AML-193 (cell line): ENCODE results near the gene SNX25.
"Not testable (repeated sequence)": the region's sequence is repeated elsewhere in the genome, so short reads cannot be mapped to it uniquely, and the experiment has no call there.

Experiments used
- DNase-seq, 2 experiments: peaks; one replicate each; lab custom pipeline; 2025; lab: John Stamatoyannopoulos, UW

SNX25 gene

DNA sequence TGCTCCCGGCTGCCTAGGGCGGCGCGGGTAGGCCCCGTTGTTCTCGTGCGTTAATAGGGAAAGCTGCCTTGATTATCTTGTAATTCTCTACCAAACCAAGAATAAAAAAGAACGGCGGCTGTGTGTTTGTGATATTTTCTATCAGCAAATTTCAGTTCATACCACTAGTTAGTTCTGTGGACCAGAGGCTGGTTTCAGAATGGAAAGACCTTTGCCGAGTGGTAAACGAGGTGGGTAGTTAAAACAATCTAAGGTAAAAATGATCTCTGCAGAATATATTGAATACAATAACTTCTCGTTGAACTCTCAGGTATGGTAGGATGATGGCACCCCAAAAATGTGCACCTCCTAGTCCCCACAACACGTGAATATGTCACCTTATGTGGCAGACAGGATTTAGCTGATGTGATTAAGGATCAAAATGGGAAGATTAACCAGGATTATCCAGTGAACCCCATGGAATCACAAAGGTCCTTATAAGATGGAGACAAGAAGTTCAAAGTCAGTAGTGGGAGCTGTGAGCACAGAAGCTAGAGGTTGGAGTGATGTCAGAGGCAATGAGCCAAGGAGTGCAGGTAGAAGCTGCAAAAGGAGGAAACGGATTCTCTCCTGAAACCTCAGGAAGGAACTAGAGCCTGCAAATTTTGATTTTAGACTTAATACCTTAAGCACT is 5.0 kb upstream of the SNX25 start:
- no peak for DNase-seq

DNA sequence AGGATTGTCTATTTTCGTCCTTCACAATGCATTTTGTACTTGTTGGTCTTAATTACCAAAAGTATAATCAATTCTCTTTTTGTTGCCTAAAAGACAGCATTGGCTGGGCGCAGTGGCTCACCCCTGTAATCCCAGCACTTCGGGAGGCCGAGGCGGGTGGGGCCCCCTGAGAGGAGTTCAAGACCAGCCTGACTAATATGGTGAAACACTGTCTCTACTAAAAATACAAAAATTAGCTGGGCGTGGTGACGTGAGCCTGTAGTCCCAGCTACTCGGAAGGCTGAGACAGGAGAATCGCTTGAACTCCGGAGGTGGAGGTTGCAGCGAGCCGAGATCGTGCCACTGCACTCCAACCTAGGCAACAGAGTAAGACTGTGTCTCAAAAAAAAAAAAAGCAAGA is 4.3 kb upstream of the SNX25 start:
- DNase-seq = not testable (repeated sequence)

DNA sequence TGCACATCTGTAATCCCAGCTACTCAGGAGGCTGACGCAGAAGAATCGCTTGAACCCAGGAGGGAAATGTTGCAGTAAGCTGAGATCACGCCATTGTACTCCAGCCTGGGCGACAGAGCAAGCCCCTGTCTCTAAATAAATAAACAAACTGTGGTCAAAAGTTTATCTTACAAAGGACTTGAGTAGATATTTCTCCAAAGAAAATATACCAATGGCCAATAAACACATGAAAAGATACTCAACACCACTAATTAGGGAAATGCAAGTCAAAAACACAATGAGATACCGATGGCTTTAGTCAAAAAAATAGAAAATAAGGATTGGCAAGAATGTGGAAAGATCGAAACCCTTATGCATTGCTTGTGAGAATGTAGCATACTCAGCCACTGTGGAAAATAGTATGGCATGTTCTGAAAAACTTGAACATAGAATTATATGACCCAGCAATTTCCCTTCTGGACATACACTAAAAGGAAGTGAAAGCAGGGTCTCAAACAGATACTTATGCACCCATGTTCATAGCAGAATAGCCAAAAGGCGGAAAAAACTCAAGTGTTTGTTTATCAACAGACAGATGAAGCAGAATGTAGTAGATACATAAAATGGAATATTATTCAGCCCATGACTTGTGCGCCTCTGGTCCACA is 3.6 kb upstream of the SNX25 start:
- DNase-seq = no peak

DNA sequence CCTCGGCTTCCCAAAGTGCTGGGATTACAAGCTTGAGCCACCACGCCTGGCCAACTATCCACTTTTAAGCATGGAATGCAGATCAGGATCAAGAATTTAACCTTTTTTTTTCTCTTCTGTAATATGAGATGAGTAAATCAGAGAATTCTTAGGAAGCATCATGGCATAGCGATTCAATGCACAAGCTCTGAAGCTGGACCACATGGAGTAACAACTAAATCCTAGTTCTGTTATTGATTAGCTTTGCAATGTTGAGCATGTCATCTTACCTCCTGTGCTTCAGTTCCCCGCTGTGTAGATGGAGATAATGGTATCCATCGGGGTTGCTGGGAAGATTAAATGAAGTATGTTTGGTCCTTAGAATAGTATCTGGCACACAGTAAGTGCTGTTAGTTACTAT is 1.9 kb upstream of the SNX25 start:
- DNase-seq = no peak

DNA sequence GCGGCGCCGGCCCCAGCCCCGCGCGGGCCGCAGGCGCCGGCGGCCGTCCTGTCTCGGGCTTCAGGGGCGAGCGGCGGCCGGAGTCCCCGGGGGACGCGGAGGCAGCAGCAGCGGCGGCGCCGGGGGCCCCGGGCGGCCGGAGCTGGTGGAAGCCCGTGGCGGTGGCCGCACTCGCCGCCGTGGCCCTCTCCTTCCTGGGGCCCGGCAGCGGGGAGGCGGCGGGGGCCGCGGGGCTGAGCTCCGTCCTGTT is 379 bp downstream of the SNX25 start:
- not testable (repeated sequence) for DNase-seq

DNA sequence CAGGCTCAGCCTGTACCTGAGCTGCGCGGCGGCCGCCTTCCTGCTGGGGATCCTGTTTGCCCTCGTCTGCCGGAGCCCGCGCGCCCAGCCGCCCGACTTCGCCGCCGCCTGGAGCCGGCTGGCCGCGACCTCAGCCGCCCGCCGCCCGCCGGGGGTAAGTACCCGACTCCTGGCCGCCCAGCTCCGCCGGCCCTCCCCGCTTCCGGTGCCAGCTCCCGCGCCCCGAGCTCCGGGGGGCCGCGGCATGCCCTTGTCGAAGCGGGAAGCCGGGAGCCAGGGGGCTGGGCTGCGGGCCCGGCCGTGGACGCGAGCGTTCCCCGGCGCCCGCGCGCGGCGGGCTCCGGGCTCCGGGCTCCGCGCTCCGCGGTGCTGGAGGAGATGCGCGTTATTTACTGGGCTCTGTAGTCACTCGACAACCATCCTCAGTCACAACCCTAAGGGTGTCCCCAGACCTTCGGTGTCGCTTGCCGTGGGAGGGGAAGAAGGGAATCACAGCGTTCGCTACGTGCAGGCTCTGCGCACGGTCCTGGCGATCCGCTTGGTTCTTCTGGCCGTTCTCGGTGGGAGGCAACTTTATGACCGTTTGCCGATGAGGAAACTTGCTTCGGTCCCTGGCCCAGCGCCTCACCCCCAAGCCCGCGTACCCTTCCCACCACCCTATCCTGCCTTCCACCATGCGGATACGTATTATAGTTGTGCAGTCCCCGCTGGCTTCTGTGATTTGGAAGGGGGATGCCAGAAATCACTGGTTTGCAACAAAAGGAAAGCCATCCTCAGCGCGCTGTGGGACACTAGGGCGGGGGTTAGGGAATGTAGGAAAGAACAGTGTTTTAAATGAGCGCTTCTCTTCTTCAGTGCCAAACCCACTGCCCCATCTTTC is 944 bp downstream of the SNX25 start:
- DNase-seq = no peak

DNA sequence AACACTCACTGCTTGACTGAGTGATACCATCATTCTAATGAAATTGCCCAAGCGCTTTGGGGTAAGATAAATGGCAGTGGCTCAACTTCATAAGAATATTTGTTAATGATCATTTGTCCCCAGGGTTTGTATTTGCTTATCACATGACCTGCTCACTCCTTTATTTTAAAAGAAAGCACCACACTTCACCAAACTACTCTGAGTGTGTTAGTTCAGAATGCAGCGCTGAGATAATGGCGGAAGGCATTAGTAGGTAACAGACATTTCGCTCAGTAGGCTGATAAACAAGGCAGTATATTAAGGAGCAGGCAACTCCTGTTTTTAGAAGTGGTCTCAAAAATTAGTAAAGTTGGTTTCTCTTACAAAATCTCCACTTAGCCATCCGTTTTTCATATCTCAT is 1.6 kb downstream of the SNX25 start:
- no peak for DNase-seq

DNA sequence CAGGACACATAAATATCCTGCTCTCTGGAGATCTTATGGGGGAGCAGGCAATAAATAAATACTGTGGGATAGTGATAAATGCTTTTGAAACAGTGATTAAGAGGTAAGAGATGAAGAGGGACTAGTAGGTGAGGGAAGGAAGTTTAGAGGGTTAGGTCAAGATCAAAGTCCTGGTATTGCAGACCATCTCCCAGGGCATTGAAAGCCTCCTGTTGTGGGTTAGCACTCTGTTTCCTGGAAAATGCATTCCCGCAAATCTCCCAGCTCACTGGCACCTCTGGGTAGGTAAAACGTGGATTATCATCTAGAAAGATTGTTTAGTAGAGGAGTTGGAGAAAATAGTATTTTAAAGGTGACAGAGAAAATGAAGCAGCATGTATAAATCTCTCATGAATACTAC is 2.2 kb downstream of the SNX25 start:
- no peak for DNase-seq

DNA sequence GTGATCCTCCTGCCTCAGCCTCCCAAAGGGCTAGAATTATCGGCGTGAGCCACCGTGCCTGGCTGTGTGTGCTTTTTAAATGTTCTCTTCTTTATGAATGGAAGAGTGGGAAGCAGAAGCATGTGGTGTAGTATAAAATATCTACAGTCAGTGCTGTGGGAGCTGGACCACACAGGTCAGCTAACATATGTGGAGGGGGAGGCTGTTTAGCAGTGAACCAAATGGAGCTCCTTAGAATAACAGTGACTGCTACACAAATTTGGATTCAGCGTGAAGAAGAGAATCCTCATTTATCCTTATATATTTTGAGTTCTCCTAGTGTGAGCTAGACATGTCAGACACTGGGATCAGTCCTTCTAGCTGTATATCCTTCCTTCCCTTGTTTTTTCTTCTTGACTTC is 3.2 kb downstream of the SNX25 start:
- no peak for DNase-seq

DNA sequence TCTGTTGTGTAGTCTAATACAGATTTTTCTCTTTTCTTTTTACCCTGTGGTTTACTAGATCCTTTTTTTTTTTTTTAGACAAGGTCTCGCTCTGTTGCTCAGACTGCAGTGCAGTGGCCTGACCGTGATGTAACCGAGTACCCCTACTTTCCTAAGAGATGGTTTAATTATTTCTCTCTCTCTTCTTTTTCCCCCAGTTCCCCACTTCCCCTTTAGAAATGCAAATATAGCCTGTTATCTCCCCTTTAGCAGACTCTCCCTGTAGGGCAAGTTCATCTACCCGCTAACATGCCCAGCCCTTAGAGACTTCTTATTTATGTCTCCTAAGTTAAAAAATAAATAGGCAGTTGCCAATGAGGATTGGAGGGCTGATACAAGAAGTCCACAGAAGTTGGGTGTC is 4.5 kb downstream of the SNX25 start:
- no peak for DNase-seq

DNA sequence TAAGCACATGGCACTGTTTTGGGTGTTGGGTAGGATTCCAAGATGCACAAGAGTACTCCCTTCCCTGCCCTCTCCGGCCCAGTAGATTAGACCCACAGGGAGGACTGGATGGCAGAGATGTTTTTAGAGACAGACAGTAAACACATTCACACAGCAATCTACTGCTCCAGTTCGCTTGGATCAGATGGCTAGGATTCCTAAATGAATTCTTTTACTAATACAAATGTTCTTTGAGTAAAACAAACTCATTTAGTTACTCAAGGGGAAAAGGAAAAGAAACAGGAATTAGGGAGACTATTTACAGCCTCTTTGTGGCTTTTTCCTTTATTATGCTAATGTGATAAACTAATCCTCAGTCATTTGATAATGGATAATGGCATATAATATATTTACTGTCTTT is 5.9 kb downstream of the SNX25 start:
- no peak for DNase-seq

DNA sequence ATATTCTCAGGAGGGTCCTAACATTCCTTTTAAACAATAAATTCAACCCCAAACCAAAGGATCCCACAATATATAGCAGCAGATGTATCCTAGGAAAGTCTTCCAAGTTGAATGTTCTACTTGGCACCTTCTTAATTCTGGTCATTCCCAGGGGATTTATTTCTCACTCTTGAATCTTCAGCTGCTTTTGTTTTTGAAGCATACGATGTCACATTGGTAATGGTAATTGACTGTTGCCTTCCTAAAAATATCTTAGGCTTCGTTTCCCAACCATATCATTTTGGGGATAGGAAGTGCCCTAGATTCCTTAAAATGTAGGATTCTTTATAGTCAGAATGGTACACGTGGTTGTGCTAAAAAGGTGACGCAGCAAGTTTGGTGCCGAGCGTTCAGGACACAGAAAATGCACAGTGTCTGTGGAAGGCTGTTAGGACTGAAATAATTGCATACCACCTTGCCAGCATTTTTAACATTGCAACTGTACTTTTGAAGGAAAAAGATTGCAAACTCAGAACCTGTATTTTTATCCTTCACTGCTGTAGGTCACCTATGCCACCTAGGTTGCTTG is 8.1 kb downstream of the SNX25 start:
- DNase-seq = no peak

DNA sequence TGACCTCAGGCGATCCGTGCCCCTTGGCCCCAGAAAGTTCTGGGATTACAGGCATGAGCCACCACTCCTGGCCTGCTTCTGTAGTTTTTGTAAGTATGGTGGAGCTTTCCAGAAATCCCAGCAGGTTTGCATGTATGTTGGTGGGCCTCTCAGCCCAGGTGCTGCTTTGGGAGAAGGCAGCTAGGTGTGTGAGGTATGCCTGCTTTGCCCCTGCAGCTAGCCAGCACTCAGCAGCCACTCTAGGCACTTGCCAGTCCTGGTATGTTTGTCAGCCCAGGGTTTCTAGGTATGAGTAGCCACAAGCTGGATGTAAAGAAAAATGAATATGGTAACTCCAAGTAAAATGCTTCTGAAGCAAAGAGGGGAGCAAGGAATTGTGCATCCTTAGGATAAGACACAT is 8.9 kb downstream of the SNX25 start:
- no peak for DNase-seq

DNA sequence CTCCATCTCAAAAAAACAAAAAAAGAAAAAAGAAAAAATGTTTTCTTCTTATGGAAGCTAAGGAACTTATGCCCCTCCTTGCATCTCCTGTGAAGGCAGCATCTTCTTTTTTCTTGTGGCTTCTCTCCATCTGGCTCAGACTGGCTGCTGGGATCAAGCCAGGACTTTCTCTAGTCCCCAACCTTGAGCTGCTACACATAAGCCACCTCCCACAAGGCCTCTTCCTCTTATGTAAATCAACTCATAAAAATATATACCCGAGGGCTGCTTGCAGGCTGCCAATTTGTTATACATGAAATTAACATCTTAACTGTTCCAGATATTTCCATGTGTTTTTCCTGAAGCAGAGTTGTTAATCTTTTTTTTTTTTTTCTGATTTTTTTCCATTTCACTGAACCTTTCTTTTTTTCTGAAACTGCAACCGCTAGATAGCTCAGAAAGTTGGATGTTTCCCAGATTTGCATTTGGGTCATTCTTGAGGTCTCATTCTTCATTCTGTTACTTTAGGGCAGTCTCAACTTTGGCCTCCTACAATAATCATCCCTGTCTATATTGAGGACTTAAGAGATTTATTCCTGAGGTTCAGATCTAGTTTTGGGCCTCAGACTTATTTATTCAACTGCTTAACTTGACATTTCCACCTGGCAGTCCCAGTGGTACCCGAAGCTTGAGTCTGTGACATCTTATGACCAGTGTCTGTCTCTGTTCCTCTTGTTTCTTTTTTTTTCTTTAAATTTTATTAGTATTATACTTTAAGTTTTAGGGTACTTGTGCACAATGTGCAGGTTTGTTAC is 10.3 kb downstream of the SNX25 start:
- DNase-seq = no peak

DNA sequence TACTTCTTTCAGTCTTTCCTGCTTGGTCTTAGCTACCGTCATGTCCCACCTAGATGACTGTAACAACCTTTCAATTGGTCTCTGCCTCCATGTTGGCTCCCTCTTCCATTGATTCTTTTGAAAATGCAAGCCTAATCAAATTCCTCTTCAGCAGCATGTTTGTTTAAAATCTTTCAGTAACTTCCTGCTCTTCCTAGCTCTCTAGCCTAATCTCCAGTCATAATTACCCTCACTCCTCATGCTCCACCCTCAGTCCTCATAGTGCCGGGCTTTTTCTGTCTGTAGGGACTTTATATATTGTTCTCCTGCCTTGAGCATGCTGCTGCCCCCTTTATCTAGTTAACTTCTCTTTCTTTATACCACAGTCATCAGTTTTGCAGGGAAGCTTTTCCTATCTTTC is 12.1 kb downstream of the SNX25 start:
- DNase-seq = no peak

DNA sequence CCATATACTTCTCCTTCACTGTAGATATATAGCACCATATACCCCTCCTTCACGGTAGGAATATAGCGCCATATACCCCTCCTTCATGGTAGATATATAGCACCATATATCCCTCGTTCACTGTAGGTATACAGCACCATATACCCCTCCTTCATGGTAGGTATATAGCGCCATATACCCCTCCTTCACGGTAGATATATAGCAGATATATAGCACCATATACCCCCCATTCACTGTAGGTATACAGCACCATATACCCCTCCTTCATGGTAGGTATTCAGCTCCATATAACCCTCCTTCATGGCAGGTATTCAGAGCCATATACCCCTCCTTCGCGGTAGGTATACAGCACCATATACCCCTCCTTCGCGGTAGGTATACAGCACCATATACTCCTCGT is 12.5 kb downstream of the SNX25 start:
- DNase-seq = no peak

DNA sequence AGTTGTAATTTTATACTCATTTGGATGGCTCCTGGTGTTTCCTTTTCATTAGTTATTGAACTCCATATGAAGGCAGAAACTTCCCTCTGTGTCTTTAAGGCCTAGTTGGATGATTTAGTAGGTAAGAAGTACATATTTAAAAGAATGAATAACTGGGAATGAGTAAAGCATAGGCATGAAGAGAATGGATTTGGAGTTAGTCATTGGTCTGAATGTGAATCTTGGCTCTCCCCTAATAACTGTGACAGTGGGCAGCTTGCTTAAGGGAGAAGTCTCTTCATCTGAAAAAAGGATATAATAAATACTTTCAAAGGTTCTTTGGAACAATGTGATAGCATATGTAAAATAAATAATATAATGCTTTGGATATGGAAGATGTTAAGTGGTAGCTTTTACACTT is 13.2 kb downstream of the SNX25 start:
- DNase-seq = no peak

DNA sequence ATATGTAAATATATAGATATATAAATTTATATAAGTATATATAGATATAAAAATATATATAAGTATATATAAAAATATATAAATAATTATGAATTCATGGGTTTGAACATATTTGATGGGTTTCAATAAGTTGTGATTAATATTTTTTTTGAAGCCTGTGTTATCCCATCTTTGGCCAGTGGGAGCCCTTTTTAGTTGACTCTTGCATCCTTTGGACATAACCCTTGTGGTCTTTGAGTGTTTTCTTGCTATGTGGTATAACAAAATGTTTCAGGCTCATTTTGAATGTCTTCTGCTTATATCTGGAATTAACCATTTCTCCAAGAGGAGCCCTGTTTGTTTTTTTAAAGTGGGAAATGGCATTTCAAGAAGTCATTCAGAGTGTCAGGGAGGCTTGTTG is 15.2 kb downstream of the SNX25 start:
- no peak for DNase-seq

DNA sequence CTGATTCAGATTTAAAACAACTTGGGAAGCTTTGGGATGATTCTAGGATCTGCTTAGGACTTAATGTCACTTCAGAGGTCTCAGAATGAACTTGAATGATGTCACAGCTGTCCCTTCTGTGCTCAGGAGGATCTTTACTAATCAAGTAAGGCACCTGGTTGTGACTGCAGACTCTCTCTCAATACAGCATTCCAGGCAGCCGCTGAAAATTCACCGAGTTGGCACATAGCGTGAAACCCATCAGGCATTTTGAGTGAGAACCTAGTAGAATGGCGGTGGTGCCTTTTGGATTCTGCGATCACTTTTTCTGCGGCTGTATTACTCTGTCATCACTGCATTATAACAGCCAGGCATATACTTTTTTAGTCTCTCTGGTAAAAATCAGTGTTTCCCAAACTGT is 16.5 kb downstream of the SNX25 start:
- DNase-seq = no peak

DNA sequence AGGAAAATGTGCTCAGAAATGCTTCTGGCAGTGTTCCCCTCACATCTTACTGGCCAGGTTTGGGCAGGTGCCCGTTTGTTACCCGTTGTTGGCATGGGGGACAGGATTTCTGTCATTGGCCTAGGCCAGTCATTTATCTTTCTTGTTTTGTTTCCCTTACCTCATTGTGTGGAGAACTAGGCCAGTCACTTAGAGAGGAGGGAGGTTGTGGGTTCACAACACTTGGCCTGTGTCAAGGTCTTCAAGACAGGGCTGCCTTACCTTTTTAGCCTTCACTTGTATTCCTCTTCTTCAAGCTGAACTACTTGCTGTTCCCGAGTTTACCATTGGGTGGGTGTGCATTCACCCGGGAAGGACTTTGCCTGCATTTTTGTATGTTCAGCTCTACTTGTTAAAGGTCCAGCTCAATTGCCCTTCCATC is 17.7 kb downstream of the SNX25 start:
- DNase-seq = no peak

DNA sequence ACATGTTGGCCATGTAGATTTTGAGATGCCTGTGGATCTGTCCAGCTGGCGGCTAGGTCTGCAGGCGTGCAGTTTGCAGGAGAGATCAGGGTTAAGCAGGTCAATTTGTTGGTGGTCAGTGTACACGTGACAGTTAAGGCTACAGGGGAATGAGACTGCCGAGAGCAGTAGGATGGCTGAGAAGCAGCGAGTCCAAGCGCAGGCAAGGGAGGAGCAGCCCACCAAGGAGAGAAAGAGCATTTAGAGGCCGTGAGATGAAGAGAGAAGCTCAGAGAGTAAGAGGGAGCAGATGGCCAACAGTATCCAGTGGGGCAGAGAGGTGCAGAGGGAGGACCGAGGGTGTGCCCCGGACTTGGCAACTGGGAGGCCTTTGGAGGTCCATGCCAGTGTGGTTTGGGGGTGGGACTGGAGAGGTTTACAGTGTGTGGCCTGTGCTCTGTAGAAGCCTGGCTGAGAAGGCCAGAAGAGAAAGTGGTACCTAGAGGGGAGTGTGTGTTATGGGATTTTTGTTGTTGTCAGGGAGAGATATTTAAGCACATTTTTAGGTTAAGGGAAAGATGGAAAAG is 18.4 kb downstream of the SNX25 start:
- no peak for DNase-seq
